Skeletal muscle satellite cell (primary cell): Measurements from ENCODE around the gene SLC35F5.
"Not testable (repeated sequence)": the region's sequence is repeated elsewhere in the genome, so short reads cannot be mapped to it uniquely, and the experiment has no call there.

Source experiments
- H3K27me3 ChIP-seq: 2 replicates; pipeline ENCODE4 v1.7.0; 2013; ENCODE audit warnings: low read length; ENCODE audit not compliant: control insufficient read depth, insufficient read depth
- H3K36me3 ChIP-seq: 2 replicates; pipeline ENCODE4 v1.7.0; 2013; ENCODE audit warnings: mild to moderate bottlenecking, control low read depth, low read length; ENCODE audit not compliant: insufficient read depth
- H3K4me1 ChIP-seq: 2 replicates; pipeline ENCODE4 v1.7.0; 2013; ENCODE audit warnings: low read length; ENCODE audit not compliant: control insufficient read depth, insufficient read depth
- H3K4me2 ChIP-seq: 2 replicates; pipeline ENCODE4 v1.7.0; 2013; ENCODE audit warnings: mild to moderate bottlenecking, low read length
- H3K4me3 ChIP-seq: 2 replicates; pipeline ENCODE4 v1.7.0; 2013; ENCODE audit warnings: low read length
- H3K9ac ChIP-seq: 2 replicates; pipeline ENCODE4 v1.7.0; 2013; ENCODE audit warnings: mild to moderate bottlenecking, low read depth, low read length, moderate library complexity
- H3K9me3 ChIP-seq: replicated peaks from 2 replicates; pipeline ENCODE4 v1.7.0; 2013; ENCODE audit warnings: mild to moderate bottlenecking, control low read depth, low read length

Gene SLC35F5

GRCh38 chr2:113686537-113686936 is 69.9 kb downstream of the SLC35F5 start:
- H3K9ac ChIP-seq: no peak overlapping the region
- no peaks in the 10 kb centered on the region for H3K36me3 ChIP-seq
- no peaks in the 10 kb centered on the region for H3K9me3 ChIP-seq
- H3K4me2 ChIP-seq: no peak overlapping the region
- H3K4me3 ChIP-seq: no peak overlapping the region
- no peaks in the 10 kb centered on the region for H3K4me1 ChIP-seq
- H3K27me3 ChIP-seq: no peaks in the 10 kb centered on the region

GRCh38 chr2:113685471-113685870 is 71.0 kb downstream of the SLC35F5 start:
- H3K4me3 ChIP-seq: no peak overlapping the region
- no peaks in the 10 kb centered on the region for H3K36me3 ChIP-seq
- no peaks in the 10 kb centered on the region for H3K4me1 ChIP-seq
- no peak overlapping the region for H3K9ac ChIP-seq
- H3K27me3 ChIP-seq: no peaks in the 10 kb centered on the region
- no peak overlapping the region for H3K4me2 ChIP-seq
- H3K9me3 ChIP-seq: no peaks in the 10 kb centered on the region

GRCh38 chr2:113679457-113679856 is 77.0 kb downstream of the SLC35F5 start:
- H3K4me1 ChIP-seq: no peaks in the 10 kb centered on the region
- H3K9ac ChIP-seq: no peak overlapping the region
- H3K27me3 ChIP-seq: peaks cover 5% of the 10 kb centered on the region
- no peaks in the 10 kb centered on the region for H3K9me3 ChIP-seq
- no peak overlapping the region for H3K4me2 ChIP-seq
- H3K36me3 ChIP-seq: no peaks in the 10 kb centered on the region
- H3K4me3 ChIP-seq: no peak overlapping the region

GRCh38 chr2:113677330-113677729 is 79.1 kb downstream of the SLC35F5 start:
- Histone ChIP-seq H3K4me3 (no peak overlapping the region), H3K27me3 (peaks cover 5% of the 10 kb centered on the region), H3K9ac (no peak overlapping the region), H3K4me2 (no peak overlapping the region), H3K9me3 (no peaks in the 10 kb centered on the region), H3K36me3 (no peaks in the 10 kb centered on the region), H3K4me1 (no peaks in the 10 kb centered on the region)

GRCh38 chr2:113676623-113677266 is 79.7 kb downstream of the SLC35F5 start:
- no peaks in the 10 kb centered on the region for H3K9me3 ChIP-seq
- H3K9ac ChIP-seq: no peak overlapping the region
- H3K36me3 ChIP-seq: no peaks in the 10 kb centered on the region

GRCh38 chr2:113675875-113676274 is 80.6 kb downstream of the SLC35F5 start:
- Histone ChIP-seq H3K4me2 (no peak overlapping the region), H3K36me3 (no peaks in the 10 kb centered on the region), H3K4me1 (no peaks in the 10 kb centered on the region), H3K4me3 (no peak overlapping the region), H3K9me3 (no peaks in the 10 kb centered on the region), H3K9ac (no peak overlapping the region), H3K27me3 (peaks cover 9% of the 10 kb centered on the region)

More at GRCh38 chr2:113676623-113677266, 79.7 kb downstream of the SLC35F5 start:
- H3K4me1 ChIP-seq: no peaks in the 10 kb centered on the region
- H3K27me3 ChIP-seq: peaks cover 9% of the 10 kb centered on the region
- no peak overlapping the region for H3K4me2 ChIP-seq
- no peak overlapping the region for H3K4me3 ChIP-seq

GRCh38 chr2:113672326-113672932 is 84.0 kb downstream of the SLC35F5 start:
- H3K9me3 ChIP-seq: no peaks in the 10 kb centered on the region
- H3K27me3 ChIP-seq: peaks cover 9% of the 10 kb centered on the region
- no peaks in the 10 kb centered on the region for H3K36me3 ChIP-seq
- H3K9ac ChIP-seq: no peak overlapping the region
- H3K4me1 ChIP-seq: no peaks in the 10 kb centered on the region
- no peak overlapping the region for H3K4me2 ChIP-seq
- H3K4me3 ChIP-seq: no peak overlapping the region

GRCh38 chr2:113669013-113669412 is 87.4 kb downstream of the SLC35F5 start:
- H3K36me3 ChIP-seq, H3K27me3 ChIP-seq, H3K4me1 ChIP-seq, H3K9ac ChIP-seq, H3K4me3 ChIP-seq, H3K4me2 ChIP-seq, H3K9me3 ChIP-seq: not testable (repeated sequence)

GRCh38 chr2:113664761-113665533 is 91.5 kb downstream of the SLC35F5 start:
- not testable (repeated sequence) for H3K4me1 ChIP-seq, H3K9ac ChIP-seq, H3K27me3 ChIP-seq, H3K9me3 ChIP-seq, H3K4me2 ChIP-seq, H3K4me3 ChIP-seq, H3K36me3 ChIP-seq

GRCh38 chr2:113663285-113664060 is 93.0 kb downstream of the SLC35F5 start:
- H3K4me1 ChIP-seq, H3K9ac ChIP-seq, H3K27me3 ChIP-seq, H3K36me3 ChIP-seq, H3K9me3 ChIP-seq, H3K4me3 ChIP-seq, H3K4me2 ChIP-seq: not testable (repeated sequence)
